Effector memory CD8-positive, alpha-beta T cell (primary cell): ENCODE data around the gene CDK14.
"Not testable (repeated sequence)": the region's sequence is repeated elsewhere in the genome, so short reads cannot be mapped to it uniquely, and the experiment has no call there.

Experiments used
- ATAC-seq: fragments of 150-1000 bp; cut with Tn5 transposase; replicated peaks from 2 replicates; pipeline ENCODE4 v1.10.0; 2021; ENCODE audit warnings: mild to moderate bottlenecking, moderate library complexity
- DNase-seq, 3 experiments: peaks; one replicate each; pipeline ENCODE4 v3.0.0; 2021
- H3K27ac Mint-ChIP-seq, 2 donors: one replicate each; pipeline ENCODE4 v1.8.0; 2022; ENCODE audit warnings: mild to moderate bottlenecking in 2 of 2, mixed read lengths in 2 of 2, moderate library complexity in 2 of 2
- H3K27me3 Mint-ChIP-seq, 2 donors: one replicate each; pipeline ENCODE4 v1.8.0; 2022; ENCODE audit warnings: mixed read lengths in 2 of 2
- H3K36me3 Mint-ChIP-seq: one replicate; pipeline ENCODE4 v1.8.0; 2022; ENCODE audit warnings: mild to moderate bottlenecking, moderate library complexity, mixed read lengths; ENCODE audit not compliant: insufficient read depth
- H3K4me1 Mint-ChIP-seq, 2 donors: one replicate each; pipeline ENCODE4 v1.8.0; 2022; ENCODE audit warnings: low read depth in 2 of 2, mixed read lengths in 2 of 2
- H3K4me3 Mint-ChIP-seq, 2 donors: one replicate each; pipeline ENCODE4 v1.8.0; 2022; ENCODE audit warnings: mild to moderate bottlenecking in 2 of 2, mixed read lengths in 2 of 2, moderate library complexity in 2 of 2
- H3K9me3 Mint-ChIP-seq, 2 donors: one replicate each; pipeline ENCODE4 v1.8.0; 2022; ENCODE audit warnings: mixed read lengths in 2 of 2

Gene CDK14

GRCh38 chr7:90773269-90773668 is 177.1 kb downstream of the CDK14 start:
- no peak overlapping the region for H3K4me3 Mint-ChIP-seq
- H3K4me1 Mint-ChIP-seq = no peaks in the 10 kb centered on the region
- H3K9me3 Mint-ChIP-seq = peaks cover 2 to 21% of the 10 kb centered on the region in 2 donors
- DNase-seq = no peak
- H3K36me3 Mint-ChIP-seq = no peaks in the 10 kb centered on the region
- H3K27ac Mint-ChIP-seq = no peak overlapping the region
- ATAC-seq = no peak
- H3K27me3 Mint-ChIP-seq = no peaks in the 10 kb centered on the region

GRCh38 chr7:90774706-90775105 is 178.6 kb downstream of the CDK14 start:
- Mint-ChIP-seq H3K27me3 (no peaks in the 10 kb centered on the region), H3K27ac (no peak overlapping the region)

GRCh38 chr7:90775383-90775965 is 179.4 kb downstream of the CDK14 start:
- H3K27me3 Mint-ChIP-seq = no peaks in the 10 kb centered on the region
- H3K4me3 Mint-ChIP-seq = no peak overlapping the region
- ATAC-seq (no peak), DNase-seq (no peak)
- H3K27ac Mint-ChIP-seq = no peak overlapping the region
- no peaks in the 10 kb centered on the region for H3K4me1 Mint-ChIP-seq
- H3K36me3 Mint-ChIP-seq = no peaks in the 10 kb centered on the region
- H3K9me3 Mint-ChIP-seq = peaks cover 2 to 18% of the 10 kb centered on the region in 2 donors

More at GRCh38 chr7:90774706-90775105, 178.6 kb downstream of the CDK14 start:
- Mint-ChIP-seq H3K9me3 (peaks cover 2 to 21% of the 10 kb centered on the region in 2 donors), H3K4me3 (no peak overlapping the region), H3K36me3 (no peaks in the 10 kb centered on the region), H3K4me1 (no peaks in the 10 kb centered on the region)
- ATAC-seq = no peak
- no peak for DNase-seq

- DNase-seq = no peak
- H3K27ac Mint-ChIP-seq = no peak overlapping the region
- peaks cover 2 to 7% of the 10 kb centered on the region in 2 donors for H3K9me3 Mint-ChIP-seq
- no peak overlapping the region for H3K4me3 Mint-ChIP-seq
- H3K4me1 Mint-ChIP-seq = no peaks in the 10 kb centered on the region
- no peaks in the 10 kb centered on the region for H3K36me3 Mint-ChIP-seq
- ATAC-seq = no peak
- H3K27me3 Mint-ChIP-seq = no peaks in the 10 kb centered on the region
Observed at GRCh38 chr7:90777041-90777440, 180.9 kb downstream of the CDK14 start.

- Mint-ChIP-seq H3K9me3 (peaks cover 2 to 4% of the 10 kb centered on the region in 2 donors), H3K4me1 (no peaks in the 10 kb centered on the region), H3K27ac (no peak overlapping the region), H3K4me3 (no peak overlapping the region), H3K27me3 (no peaks in the 10 kb centered on the region), H3K36me3 (no peaks in the 10 kb centered on the region)
- DNase-seq (no peak), ATAC-seq (no peak)
Observed at GRCh38 chr7:90777465-90777864, 181.3 kb downstream of the CDK14 start.

- DNase-seq (no peak), ATAC-seq (no peak)
- Mint-ChIP-seq H3K27ac (no peak overlapping the region), H3K4me1 (no peaks in the 10 kb centered on the region), H3K9me3 (peaks cover 0 to 3% of the 10 kb centered on the region in 2 donors), H3K36me3 (no peaks in the 10 kb centered on the region), H3K4me3 (no peak overlapping the region), H3K27me3 (no peaks in the 10 kb centered on the region)
Observed at GRCh38 chr7:90777886-90778285, 181.8 kb downstream of the CDK14 start.

GRCh38 chr7:90788052-90788451 is 191.9 kb downstream of the CDK14 start:
- Mint-ChIP-seq H3K9me3 (peaks cover 2 to 9% of the 10 kb centered on the region in 2 donors), H3K4me1 (no peaks in the 10 kb centered on the region), H3K36me3 (no peaks in the 10 kb centered on the region), H3K27ac (no peak overlapping the region), H3K27me3 (no peaks in the 10 kb centered on the region), H3K4me3 (no peak overlapping the region)
- ATAC-seq (no peak), DNase-seq (no peak)

- Mint-ChIP-seq H3K27ac (no peak overlapping the region), H3K4me1 (no peaks in the 10 kb centered on the region), H3K36me3 (no peaks in the 10 kb centered on the region), H3K9me3 (peaks cover 4 to 18% of the 10 kb centered on the region in 2 donors), H3K27me3 (no peaks in the 10 kb centered on the region), H3K4me3 (no peak overlapping the region)
- DNase-seq (no peak), ATAC-seq (no peak)
Observed at GRCh38 chr7:90789736-90790306, 193.7 kb downstream of the CDK14 start.

- H3K27ac Mint-ChIP-seq = no peak overlapping the region
- ATAC-seq (no peak), DNase-seq (no peak)
- H3K4me3 Mint-ChIP-seq = no peak overlapping the region
- no peaks in the 10 kb centered on the region for H3K4me1 Mint-ChIP-seq
- no peaks in the 10 kb centered on the region for H3K36me3 Mint-ChIP-seq
- H3K27me3 Mint-ChIP-seq = no peaks in the 10 kb centered on the region
- H3K9me3 Mint-ChIP-seq = peaks cover 4 to 33% of the 10 kb centered on the region in 2 donors
Observed at GRCh38 chr7:90791596-90791995, 195.5 kb downstream of the CDK14 start.

GRCh38 chr7:90792301-90792700 is 196.2 kb downstream of the CDK14 start:
- DNase-seq (no peak), ATAC-seq (no peak)
- Mint-ChIP-seq H3K9me3 (peaks cover 4 to 40% of the 10 kb centered on the region in 2 donors), H3K4me3 (no peak overlapping the region), H3K27me3 (no peaks in the 10 kb centered on the region), H3K27ac (no peak overlapping the region), H3K36me3 (no peaks in the 10 kb centered on the region), H3K4me1 (no peaks in the 10 kb centered on the region)

GRCh38 chr7:90794234-90794633 is 198.1 kb downstream of the CDK14 start:
- not testable (repeated sequence) for H3K36me3 Mint-ChIP-seq, H3K4me3 Mint-ChIP-seq, H3K27ac Mint-ChIP-seq, DNase-seq, ATAC-seq, H3K4me1 Mint-ChIP-seq, H3K27me3 Mint-ChIP-seq
- H3K9me3 Mint-ChIP-seq = peaks cover 6 to 43% of the 10 kb centered on the region in 2 donors

- Mint-ChIP-seq H3K27ac (no peak overlapping the region), H3K36me3 (no peaks in the 10 kb centered on the region)
Observed at GRCh38 chr7:90797596-90797995, 201.5 kb downstream of the CDK14 start.

GRCh38 chr7:90804370-90804769 is 208.2 kb downstream of the CDK14 start:
- H3K9me3 Mint-ChIP-seq = peaks cover 14 to 21% of the 10 kb centered on the region in 2 donors
- no peak overlapping the region for H3K4me3 Mint-ChIP-seq
- ATAC-seq (no peak), DNase-seq (no peak)
- H3K27me3 Mint-ChIP-seq = no peaks in the 10 kb centered on the region
- H3K27ac Mint-ChIP-seq = no peak overlapping the region
- H3K36me3 Mint-ChIP-seq = no peaks in the 10 kb centered on the region
- H3K4me1 Mint-ChIP-seq = no peaks in the 10 kb centered on the region

More at GRCh38 chr7:90797596-90797995, 201.5 kb downstream of the CDK14 start:
- no peaks in the 10 kb centered on the region for H3K27me3 Mint-ChIP-seq
- no peaks in the 10 kb centered on the region for H3K4me1 Mint-ChIP-seq
- no peak overlapping the region for H3K4me3 Mint-ChIP-seq
- no peak for ATAC-seq
- DNase-seq = no peak
- H3K9me3 Mint-ChIP-seq = peaks cover 6 to 38% of the 10 kb centered on the region in 2 donors

- ATAC-seq, H3K27me3 Mint-ChIP-seq, DNase-seq, H3K4me3 Mint-ChIP-seq, H3K36me3 Mint-ChIP-seq, H3K27ac Mint-ChIP-seq, H3K4me1 Mint-ChIP-seq: not testable (repeated sequence)
- H3K9me3 Mint-ChIP-seq = peaks cover 11 to 22% of the 10 kb centered on the region in 2 donors
Observed at GRCh38 chr7:90815552-90815951, 219.4 kb downstream of the CDK14 start.
